Ishikawa (cell line): ENCODE data around the gene ACMSD.

ENCODE experiments used
- CEBPB ChIP-seq: IDR thresholded peaks from 2 replicates; pipeline ENCODE4 v1.6.1; 2012
- CREB1 ChIP-seq: IDR thresholded peaks from 2 replicates; pipeline ENCODE4 v1.6.1; 2012; ENCODE audit warnings: low read depth
- EGR1 ChIP-seq: IDR thresholded peaks from 2 replicates; pipeline ENCODE4 v1.6.1; 2012
- EP300 ChIP-seq: IDR thresholded peaks from 2 replicates; pipeline ENCODE4 v1.6.1; 2012; ENCODE audit warnings: borderline replicate concordance
- FOXM1 ChIP-seq: IDR thresholded peaks from 2 replicates; pipeline ENCODE4 v1.6.1; 2012; ENCODE audit warnings: low read depth, borderline replicate concordance
- MAX ChIP-seq: IDR thresholded peaks from 2 replicates; pipeline ENCODE4 v1.6.1; 2012
- NFIC ChIP-seq: IDR thresholded peaks from 2 replicates; pipeline ENCODE4 v1.6.1; 2012
- RAD21 ChIP-seq: IDR thresholded peaks from 2 replicates; pipeline ENCODE4 v1.6.1; 2012; ENCODE audit warnings: low read depth
- REST ChIP-seq: IDR thresholded peaks from 2 replicates; pipeline ENCODE4 v1.6.1; 2012; ENCODE audit warnings: low read depth, mild to moderate bottlenecking
- TAF1 ChIP-seq: IDR thresholded peaks from 2 replicates; pipeline ENCODE4 v1.6.1; 2012; ENCODE audit warnings: low read depth, mild to moderate bottlenecking
- TCF12 ChIP-seq: IDR thresholded peaks from 2 replicates; pipeline ENCODE4 v1.6.1; 2012; ENCODE audit warnings: low read depth
- TEAD4 ChIP-seq: IDR thresholded peaks from 2 replicates; pipeline ENCODE4 v1.6.1; 2012
- USF1 ChIP-seq: IDR thresholded peaks from 2 replicates; pipeline ENCODE4 v1.6.1; 2012
- YY1 ChIP-seq: IDR thresholded peaks from 2 replicates; pipeline ENCODE4 v1.6.1; 2012; ENCODE audit warnings: low read depth
- ZBTB7A ChIP-seq: IDR thresholded peaks from 2 replicates; pipeline ENCODE4 v1.6.1; 2012; ENCODE audit warnings: low read depth

The ACMSD gene

GRCh38 chr2:134858245-134858644 is 19.8 kb downstream of the ACMSD start:
- no peak for TF ChIP-seq TEAD4
- no peak for TF ChIP-seq TCF12

- TF ChIP-seq RAD21: no peak
- TF ChIP-seq MAX: no peak
- TF ChIP-seq TCF12: no peak
- TF ChIP-seq CREB1: no peak
- TF ChIP-seq ZBTB7A: no peak
- TF ChIP-seq REST: no peak
- TF ChIP-seq FOXM1: no peak
- no peak for TF ChIP-seq TAF1
- no peak for TF ChIP-seq EGR1
- TF ChIP-seq TEAD4: no peak
- TF ChIP-seq USF1: no peak
- TF ChIP-seq YY1: no peak
- TF ChIP-seq EP300: no peak
- no peak for TF ChIP-seq CEBPB
- no peak for TF ChIP-seq NFIC
Observed at GRCh38 chr2:134861173-134861572, 22.8 kb downstream of the ACMSD start.

- TF ChIP-seq YY1 (no peak), ZBTB7A (no peak), TAF1 (no peak), CREB1 (no peak), RAD21 (no peak), EGR1 (no peak), EP300 (no peak), TCF12 (no peak), CEBPB (no peak)
Observed at GRCh38 chr2:134862069-134862468, 23.7 kb downstream of the ACMSD start.

GRCh38 chr2:134862674-134863073 is 24.3 kb downstream of the ACMSD start:
- TF ChIP-seq CEBPB: no peak
- TF ChIP-seq TAF1: no peak
- TF ChIP-seq CREB1: no peak
- TF ChIP-seq YY1: no peak
- no peak for TF ChIP-seq RAD21
- TF ChIP-seq EP300: no peak
- TF ChIP-seq ZBTB7A: no peak
- no peak for TF ChIP-seq MAX
- no peak for TF ChIP-seq FOXM1
- no peak for TF ChIP-seq EGR1
- no peak for TF ChIP-seq REST
- no peak for TF ChIP-seq TEAD4
- TF ChIP-seq TCF12: no peak
- no peak for TF ChIP-seq NFIC
- no peak for TF ChIP-seq USF1

GRCh38 chr2:134863446-134863845 is 25.0 kb downstream of the ACMSD start:
- TF ChIP-seq NFIC (no peak), USF1 (no peak), YY1 (no peak), ZBTB7A (no peak), MAX (no peak), RAD21 (no peak), CEBPB (no peak), TAF1 (no peak), REST (no peak), TEAD4 (no peak), TCF12 (no peak), EP300 (no peak), EGR1 (no peak), FOXM1 (no peak)
